NCI-H128 (cell line): Measurements from ENCODE around the gene ARFGEF2.
"Not testable (repeated sequence)": the region's sequence is repeated elsewhere in the genome, so short reads cannot be mapped to it uniquely, and the experiment has no call there.

Source experiments
- DNase-seq: peaks from one replicate; lab custom pipeline; 2025; ENCODE audit not compliant: unreplicated experiment; lab: John Stamatoyannopoulos, UW

Gene ARFGEF2

DNA sequence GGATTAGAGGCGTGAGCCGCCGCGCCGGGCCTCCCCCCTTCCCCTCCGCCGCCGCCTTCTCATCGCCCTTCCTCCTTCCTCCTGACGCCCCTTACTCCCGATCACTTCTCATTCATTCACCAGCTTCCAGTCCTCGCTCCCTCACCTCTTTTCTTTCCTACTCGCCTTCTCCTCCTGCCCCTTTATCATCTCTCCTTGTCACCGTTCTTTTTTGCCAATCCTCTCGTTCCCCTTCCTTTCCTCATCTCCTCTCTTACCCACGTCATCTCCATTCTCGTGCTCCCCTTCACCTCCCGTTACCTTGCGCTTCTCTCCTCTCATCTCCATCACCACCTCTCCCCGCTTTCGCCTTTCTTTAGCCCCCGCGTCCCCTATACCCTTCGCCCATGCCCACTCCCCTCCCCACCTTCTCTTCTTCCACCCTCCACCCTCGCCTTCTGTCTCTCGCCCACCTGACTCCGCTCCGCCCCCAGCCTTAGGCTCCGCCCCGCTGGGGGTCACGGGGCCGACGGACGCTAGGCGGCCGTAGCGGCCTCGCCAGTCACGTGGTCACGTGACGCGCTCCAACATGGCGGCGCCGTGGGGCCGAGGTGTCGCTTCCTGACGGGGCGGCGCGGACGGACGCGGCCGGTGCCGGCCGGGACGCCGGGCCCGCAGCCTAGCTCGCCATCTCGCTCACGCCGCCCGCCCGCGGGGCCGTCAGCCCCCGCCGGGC lies at the start of gene ARFGEF2:
Gene ARFGEF2 (plus strand): TSS at position 544 of the 715 bp plus-strand sequence. CDS start 179 bp downstream, outside the sequence.
- peak; percentile 90 for DNase-seq

DNA sequence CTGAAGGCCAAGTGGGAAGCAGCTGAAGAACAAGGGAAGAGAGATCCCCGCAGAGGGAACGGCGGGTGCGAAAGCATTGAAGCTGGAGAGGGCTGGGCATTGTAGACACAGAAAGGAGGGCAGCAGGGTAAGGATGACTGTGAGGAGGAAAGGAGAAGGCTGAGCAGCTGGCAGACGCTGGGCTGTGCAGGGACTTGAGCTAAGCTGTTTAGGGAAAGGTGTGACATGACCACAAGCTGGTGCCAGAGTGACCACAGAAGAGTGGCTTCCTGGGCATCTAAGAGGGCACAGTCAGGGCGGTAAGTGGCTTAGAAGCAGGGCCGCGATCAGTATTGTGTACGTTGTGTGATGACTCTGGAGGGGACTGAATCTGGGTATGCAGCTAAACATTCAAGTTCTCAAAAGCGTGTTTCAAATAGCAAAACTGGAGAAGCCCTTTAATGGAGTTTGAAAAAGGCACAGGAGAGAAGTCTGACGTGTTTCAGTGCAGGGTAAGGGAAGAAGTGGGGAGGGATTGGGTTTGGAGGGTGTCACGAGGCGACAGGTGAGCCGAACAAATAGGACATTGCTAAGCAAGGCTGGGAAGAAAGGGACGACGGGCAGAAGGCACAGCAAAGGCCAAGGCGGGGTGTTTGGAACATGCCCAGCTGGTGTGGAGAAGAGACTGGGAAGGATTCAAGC lies 46.1 kb upstream of the ARFGEF2 start:
- DNase-seq, result no peak

DNA sequence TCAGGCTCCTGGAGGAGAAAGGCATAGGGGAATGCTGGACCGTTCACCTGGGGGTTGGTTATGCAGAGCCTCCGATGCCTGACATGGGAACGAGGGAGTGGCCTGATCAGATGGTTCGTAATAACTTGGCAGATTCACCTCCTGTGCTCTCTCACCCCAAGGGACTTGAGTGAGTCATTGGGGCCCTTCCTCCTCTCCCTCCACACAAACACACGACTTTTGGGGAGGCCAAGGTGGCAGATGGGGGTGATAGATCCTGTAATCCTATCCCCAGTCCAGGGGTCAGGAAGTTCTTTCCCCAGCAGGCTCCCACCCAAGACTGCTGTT lies 45.6 kb upstream of the ARFGEF2 start:
- DNase-seq, result no peak

DNA sequence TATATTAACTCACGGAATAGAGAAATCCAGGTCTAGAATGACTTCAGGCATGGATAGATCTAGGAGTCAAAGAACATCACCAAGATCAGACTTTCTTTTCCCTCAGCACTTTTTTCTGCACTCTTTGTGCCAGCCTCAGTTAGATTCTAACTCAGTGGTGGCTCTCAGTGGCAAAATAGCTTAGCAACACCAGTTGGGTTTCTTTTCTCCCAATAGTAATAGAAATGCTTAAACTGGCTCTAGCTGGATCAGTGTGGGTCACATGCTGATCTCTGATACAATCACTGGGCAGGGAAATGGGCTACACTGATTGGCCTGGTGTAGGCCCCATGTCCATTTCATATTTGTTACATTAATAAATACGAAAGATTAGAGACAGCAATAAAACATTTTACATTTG lies 44.2 kb upstream of the ARFGEF2 start:
- DNase-seq, result no peak

DNA sequence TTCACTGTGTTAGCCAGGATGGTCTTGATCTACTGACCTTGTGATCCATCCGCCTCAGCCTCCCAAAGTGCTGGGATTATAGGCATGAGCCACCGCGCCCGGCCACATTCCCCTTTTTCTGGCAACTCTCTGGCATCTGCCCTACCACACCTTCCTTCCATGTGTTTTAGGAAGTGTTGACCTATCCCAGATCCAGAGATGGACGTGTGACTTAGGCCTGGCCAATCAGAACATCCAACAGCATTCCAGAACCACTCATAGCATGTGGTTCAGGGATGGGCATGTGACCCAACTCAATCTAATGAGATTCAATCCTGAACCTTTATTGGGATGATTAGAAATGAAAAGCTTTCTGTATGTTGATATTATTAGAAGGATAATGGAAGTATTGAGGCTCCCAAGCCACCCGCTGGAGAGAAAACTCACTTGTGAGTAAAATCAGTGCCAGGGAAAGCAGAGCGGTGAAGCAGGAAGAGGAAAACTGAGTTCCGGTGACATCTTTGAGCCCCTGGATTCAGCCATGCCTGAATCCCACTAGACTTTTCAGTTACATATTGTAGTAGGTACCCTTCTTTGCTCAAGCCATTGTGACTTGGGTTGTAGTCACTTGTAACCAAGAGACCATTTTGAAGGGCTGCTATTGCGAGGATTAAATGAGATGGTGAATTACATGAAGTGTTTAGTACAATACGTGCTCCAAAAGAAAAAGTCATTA lies 42.8 kb upstream of the ARFGEF2 start:
- no peak for DNase-seq

DNA sequence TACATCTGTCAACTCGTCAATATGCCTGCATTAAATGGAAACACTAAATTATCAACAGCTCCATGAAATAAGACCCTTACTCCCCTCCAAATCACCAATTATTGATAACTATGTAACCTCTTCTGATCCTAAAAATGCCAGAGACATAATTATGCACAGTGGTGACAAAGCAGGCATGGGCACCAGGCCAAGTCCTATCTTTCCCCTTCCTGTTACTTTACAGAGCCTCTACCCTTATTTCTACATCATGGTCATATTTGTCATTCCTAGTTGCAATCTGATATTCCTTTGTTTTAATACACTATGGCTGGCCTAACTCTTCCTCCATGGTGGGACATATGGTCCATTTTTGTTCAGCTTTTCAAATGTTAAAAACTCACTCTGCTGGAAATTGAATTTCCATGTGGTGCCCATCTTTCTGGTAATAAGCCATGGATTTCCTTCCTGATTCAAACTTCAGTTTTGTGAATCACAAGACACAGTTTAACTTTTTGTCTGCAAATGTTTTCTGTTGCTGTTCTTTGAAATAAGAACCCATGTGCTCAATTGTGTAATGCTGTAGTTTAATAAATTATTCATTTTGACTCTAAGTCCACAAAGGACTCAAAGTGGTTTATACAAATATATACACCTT lies 41.8 kb upstream of the ARFGEF2 start:
- no peak for DNase-seq

DNA sequence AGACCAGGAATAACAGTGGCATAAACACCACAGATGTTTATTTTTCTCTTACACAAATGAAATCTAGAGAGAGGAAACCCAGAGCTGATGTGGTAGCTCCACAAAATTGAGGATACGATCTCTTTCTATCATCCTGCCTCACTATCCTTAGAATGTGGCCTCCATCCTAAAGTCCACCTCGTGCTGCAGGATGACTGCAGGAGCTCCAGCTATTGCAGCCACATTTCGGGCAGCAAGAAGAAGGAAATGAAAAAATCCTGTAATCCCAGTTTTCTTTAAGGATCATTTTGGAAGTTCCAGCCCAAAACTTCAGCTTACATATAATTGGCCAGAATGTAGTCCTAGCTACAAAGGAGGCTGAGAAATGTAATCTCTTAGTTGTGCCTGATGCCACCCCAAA lies 41.2 kb upstream of the ARFGEF2 start:
- DNase-seq, result no peak

DNA sequence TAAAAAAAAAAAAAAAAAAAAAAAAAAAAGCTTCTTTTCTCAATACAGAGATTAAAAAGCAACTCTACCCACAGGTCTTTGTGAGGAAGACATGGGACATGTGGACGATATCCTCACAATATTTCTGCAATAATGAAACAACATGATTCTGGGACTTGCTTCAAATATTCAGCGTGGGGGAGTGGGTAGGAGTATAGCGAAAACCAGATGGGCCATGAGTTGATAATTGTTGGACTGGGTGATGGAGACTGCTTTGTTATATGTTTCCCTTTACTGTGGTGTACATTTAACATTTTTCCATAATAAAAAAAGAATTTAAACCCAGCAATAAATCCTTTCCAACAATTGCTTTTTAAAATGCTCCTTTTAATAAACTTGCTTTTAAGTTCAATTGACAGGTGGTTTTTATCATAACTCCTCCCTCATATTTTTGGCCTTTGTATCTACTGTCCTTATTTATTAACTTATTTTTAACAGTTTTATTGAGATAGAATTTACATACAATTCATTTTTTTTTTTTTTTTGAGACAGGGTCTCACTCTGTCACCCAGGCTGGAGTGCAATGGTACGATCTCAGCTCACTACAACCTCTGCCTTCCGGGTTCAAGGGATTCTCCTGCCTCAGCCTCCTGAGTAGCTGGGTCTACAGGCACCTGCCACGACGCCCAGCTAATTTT lies 40.4 kb upstream of the ARFGEF2 start:
- DNase-seq, result no peak

DNA sequence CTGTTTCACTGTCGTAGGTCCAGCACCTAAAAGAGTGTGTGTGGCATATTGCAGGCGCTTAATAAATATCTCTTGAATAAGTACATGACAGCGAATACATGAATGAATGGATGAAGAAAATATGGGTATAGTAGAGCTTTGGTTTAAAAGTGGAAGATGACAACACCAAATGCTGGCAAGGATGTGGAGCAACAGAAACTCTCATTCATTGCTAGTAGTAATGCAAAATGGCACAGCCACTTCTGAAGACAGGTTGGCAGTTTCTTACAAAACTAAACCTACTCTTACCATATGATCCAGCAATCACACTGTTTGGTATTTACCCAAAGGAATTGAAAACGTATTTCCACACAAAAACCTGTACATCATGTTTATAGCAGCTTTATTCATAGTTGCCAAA lies 36.3 kb upstream of the ARFGEF2 start:
- no peak for DNase-seq

DNA sequence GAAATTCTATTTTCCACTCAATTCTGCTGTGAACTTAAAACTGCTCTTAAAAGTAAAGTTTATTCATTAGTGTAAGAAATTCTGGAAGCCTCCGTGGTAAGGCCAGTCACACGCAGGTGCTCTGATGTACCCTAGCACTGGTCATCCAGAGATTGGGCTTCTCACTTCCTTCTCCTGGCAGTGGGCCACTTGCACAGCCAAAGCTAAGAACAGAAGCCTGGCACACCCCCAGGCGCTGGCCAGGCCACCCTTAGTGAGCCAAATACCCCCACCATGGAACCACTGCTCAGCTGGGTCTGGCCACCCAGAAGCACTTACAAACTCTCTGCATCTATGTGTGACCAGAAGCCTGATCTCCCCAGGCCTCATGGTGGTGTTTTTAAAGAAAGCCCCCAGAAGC lies 35.3 kb upstream of the ARFGEF2 start:
- no peak for DNase-seq

DNA sequence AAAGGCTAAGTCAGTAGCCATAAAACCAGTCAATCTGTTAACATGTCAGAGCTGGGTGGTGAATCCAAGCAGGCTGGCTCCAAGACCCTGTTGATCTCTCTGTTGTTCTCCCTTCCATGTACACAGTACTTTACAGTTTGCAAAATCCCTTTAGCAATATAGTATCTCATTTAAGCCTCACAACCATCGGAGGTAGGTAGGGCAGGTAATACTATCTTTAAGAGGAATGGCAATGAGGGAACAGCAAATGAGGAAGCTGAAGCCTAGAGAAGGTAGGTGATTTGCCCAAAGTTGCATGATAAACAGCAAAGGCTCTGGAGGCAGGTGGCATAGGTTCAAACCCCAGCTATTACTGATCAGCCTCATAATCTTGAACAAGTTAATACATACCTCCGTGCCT lies 34.7 kb upstream of the ARFGEF2 start:
- no peak for DNase-seq

DNA sequence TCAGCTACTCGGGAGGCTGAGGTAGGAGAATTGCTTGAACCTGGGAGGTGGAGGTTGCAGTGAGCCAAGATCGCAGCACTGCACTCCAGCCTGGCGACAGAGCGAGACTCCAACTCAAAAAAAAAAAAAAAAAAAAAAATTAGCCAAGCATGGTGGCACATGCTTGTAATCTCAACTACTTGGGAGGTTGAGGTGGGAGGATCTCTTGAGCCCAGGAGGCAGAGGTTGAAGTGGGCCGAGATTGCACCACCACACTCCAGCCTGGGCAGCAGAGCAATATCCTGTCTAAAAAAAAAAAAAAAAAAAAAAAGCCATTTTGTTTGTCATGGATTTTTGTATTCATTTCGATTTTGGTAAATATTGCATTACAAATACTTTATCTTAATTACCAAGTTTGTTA lies 33.0 kb upstream of the ARFGEF2 start:
- not testable (repeated sequence) for DNase-seq

DNA sequence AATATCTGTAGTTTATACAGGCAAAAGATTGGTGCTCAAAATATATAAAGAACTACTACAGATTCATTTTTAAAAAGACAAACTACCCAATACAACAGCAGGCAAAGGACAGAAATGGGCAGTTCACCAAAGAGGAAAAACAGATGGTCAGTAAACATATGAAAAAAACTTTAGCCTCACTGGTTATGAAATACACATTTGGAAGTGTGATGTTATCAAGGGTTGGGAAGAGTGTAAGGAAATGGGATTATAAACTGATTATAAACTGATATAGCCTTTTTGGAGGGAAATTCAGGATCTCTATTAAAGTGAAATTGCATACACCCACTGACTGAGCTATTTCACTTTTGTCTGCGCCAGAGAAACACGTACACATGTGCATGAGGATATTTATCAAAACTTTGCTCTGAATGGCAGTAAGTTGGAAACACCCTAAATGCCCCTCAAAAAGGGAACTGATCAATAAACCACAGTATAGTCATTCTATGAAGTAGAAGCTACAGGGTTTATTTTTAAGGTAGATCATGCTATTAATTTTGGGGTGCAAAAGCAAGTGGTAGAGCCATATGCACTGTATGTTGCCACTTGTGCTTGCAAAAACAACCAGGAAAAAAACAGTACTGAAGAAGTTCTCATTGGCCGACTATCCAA lies 32.2 kb upstream of the ARFGEF2 start:
- no peak for DNase-seq

DNA sequence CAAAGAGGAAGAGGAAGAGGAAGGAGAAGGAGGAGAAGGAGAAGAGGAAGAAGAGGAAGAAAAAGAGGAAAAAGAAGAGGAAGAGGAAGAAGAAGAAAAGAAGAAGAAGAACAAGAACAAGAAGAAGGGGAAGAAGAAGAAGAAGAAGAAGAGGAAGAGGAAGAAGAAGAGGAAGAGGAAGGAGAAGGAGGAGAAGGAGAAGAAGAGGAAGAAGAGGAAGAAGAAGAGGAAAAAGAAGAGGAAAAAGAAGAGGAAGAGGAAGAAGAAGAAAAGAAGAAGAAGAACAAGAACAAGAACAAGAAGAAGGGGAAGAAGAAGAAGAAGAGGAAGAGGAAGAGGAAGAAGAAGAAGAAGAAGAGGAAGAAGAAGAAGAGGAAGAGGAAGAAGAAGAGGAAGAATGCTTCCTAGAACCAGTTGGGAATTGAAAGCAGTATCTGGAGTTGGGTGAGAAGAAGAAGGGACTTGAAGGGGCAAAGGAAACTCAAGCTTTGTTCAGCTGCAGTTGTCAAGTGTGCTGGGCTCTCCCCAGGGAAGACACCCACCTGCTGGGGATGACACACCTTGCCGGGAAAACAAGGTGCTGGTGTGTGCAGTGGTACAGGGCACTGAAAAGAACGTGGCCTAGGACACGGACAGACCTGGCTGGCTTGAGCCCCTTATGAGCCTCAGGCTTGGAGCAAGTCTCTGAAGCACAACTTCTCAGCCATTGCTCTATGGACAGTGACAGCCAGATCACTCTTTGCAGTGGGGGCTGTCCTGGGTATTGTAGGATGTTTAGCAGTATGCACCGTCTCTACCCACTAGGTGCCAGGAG lies 30.1 kb upstream of the ARFGEF2 start:
- no peak for DNase-seq

DNA sequence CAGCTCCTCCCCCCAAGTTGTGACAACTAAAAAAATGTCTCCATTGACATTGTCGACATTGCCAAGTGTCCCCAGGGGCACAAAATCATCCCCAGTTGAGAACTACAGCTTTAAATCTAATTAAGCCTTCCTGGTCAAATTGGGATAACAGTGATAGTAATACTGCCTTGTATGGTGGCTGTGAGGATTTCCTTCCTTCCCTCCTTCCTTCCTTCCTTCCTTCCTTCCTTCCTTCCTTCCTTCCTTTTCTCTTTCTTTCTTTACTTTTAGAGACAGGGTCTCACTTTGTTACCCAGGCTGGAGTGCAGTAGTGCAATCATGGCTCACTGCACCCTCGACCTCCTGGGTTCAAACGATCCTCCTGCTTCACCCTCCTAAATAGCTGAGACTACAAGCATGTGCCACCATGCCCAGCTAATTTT lies 29.5 kb upstream of the ARFGEF2 start:
- no peak for DNase-seq

DNA sequence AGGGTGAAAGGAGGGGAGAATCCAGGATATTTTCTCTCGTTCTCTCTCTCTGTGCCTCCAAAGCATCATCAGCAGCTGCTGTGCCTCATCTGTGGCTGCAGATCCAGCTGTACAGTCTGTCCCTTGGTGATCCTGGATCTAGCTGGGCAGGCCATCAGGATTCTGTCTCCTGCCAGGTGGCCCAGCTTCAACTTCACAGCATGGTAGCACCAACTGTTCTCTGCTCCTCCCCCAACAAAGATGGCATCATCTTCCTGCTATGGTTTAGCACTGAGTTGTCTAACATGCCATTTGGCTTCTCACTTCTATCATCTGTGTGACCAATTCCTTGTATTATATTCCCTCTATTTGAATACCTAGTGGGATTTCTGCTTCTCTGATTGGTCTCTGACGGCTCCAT lies 28.6 kb upstream of the ARFGEF2 start:
- DNase-seq, result no peak

DNA sequence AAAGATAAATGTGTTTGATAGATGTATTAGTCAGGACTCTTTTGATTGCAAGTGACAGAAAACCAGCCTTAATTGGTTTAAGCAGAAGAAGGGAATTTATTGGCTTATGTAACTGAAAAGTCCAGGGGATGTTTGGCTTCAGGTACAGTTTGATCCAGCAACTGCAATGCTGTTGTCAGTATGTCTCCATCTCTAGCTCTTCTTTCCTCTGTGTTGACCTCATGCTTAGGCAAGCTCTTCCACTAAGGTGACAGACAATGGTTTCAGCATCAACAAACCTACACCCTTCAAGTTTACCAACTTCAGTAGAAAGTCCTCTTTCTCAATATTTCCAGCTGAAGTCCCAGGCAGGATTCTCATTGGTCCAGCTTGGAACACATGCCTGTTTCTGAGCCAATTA lies 28.1 kb upstream of the ARFGEF2 start:
- DNase-seq, result no peak

DNA sequence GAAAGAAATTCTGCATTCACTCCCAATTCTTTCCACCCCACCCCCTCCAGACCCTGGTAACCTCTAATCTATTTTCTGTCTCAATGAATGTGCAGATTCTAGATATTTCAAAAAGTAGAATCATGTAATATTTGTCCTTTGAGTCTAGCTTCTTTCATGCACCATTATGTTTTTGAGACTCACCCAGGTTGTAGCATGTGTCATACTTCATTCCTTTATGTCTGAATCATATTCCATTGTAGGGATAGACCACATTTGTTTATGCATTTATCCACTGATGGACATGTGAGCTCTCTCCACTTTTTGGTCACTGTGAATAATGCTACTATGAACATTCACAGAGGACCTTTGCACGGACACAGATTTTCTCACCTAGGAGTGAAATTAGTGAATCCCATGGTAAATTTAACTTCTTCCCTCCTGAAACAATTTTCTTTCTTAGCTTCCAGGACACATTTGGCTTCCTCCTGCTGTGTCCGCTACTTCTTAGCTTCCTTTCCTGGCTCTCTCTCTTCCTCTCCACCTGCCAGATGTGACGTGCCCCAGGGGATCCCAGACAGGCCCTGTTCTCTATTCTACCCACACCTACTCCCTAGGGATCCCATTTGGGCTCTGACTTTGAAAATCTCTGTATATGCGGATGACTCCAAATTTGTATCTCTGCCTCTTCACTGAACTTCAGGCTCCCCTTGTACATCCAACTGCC lies 24.1 kb upstream of the ARFGEF2 start:
- DNase-seq, result no peak

DNA sequence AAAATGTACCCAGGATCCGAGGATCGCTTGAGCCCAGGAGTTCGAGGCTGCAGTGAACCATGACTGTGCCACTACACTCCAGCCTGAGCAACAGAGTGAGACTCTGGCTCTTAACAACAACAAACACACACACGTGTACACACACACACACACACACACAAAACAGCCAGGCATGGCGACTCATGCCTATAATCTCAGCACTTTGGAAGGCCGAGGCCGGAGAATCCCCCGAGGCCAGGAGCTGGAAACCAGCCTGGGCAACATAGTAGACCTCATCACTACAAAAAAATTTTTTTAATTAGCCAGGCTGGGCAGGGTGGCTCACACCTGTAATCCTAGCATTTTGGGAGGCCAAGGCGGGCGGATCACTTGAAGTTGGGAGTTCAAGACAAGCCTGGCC lies 23.3 kb upstream of the ARFGEF2 start:
- DNase-seq, result no peak
